Amniotic epithelial cell (primary cell): ENCODE results near the gene FKBP1A.
A peak's percentile ranks its signal among the peaks of the same experiment; 100 is the strongest.
"Not testable (repeated sequence)": the region's sequence is repeated elsewhere in the genome, so short reads cannot be mapped to it uniquely, and the experiment has no call there.

Experiments used
- DNase-seq: peaks from one replicate; pipeline ENCODE4 v3.0.0-alpha.2; 2010; ENCODE audit warnings: low read depth

The FKBP1A gene

DNA sequence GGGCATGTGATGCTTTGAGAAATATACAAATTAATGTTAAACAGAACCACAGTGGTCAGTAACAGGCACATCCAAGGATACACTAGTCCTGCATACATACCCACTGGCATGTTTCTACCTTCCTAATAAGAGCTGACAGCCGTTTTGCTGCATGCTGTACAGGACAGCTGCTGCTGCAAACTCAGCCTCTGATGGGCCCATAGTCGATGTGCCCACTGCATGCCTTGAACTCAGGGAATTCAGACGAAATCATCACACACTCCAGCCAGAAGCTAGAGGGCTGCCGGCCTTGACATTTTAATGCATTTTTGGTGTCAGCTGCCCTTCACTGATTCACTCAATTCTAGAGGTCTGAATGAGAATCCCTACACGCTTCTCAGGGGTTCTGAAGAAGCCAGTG lies 29.3 kb downstream of the FKBP1A start:
- DNase-seq: no peak

DNA sequence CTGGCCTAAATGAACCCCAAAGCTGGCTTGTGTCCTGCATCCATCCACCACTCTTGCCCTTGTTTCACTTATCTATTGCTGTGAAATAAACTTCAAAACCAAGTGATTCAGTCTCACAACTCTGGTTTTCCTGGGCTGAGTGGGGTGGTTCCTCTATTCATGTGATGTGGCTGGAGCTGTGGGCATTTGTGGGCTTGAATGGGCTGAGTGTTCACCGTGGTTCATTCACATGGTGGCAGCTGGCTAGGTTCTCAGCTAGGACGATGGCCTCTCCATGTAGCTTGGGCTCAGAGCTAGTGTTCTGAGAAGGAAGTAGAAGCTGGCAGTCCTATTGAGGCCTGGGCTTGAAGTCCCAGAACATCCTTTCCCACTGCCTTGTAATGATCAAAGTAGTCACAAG lies 30.4 kb downstream of the FKBP1A start:
- DNase-seq: no peak

DNA sequence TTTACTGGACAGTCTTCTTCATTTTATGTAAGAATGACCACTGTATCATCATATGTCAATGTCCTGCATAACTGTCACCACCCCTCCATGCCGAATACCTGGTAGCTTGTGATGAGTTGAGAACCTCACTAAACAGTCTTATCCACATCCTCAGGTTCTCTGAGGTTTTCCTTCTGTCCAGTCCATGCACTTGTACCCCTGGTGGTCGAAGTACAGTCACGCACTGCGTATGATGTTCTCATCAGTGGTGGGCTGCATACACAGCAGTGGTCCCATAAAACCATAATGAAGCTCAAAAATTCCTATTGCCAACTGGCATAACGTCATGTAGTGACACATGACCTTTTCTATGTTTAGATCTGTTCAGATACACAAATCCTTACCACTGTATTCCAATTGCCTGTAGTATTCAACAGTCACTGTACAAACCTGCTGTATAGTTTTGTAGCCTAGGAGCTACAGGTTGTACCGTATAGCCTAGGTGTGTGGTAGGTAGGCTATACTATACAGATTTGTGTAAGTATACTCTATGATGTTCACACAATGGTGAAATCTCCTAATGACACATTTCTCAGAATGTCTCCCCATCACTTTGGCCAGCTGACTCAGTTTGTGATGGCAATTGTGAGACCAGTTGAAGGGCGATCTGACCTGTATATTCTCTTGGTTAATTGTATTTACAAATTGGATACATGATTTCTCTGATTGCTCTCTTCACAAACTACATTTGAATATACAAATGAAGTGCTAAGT lies 32.6 kb downstream of the FKBP1A start:
- no peak for DNase-seq

GRCh38 chr20:1357921-1358671 lies 34.8 kb downstream of the FKBP1A start:
- DNase-seq: peak; percentile 86

GRCh38 chr20:1353956-1354355 lies 38.9 kb downstream of the FKBP1A start:
- DNase-seq: no peak

DNA sequence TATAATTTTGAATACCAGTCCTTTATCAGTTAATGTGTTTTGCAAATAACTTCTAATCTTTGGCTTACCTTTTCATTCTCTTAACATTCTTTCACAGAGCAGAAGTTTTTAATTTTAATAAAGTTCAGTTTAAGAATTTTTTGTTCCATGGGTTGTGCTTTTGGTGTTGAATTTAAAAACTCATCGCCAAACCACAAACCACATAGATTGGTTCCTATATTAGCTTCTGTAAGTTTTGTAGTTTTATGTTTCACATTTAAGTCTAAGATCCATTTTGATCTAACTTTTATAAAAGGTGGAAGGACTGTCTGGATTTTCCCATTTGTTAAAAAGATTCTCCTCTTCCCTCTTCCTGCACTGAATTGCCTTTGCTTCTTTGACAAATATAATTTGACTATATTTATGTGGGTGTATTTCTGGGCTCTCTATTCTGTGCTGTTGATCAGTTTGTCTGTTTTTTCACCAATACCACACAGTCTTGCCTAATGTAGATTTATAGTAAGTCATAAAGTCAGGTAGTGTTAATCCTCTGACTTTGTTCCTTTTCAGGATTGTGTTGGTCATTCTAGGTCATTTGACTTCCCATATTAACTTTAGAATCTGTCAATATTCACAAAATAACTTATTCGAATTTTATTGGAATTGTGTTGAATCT lies 46.4 kb downstream of the FKBP1A start:
- DNase-seq: no peak

DNA sequence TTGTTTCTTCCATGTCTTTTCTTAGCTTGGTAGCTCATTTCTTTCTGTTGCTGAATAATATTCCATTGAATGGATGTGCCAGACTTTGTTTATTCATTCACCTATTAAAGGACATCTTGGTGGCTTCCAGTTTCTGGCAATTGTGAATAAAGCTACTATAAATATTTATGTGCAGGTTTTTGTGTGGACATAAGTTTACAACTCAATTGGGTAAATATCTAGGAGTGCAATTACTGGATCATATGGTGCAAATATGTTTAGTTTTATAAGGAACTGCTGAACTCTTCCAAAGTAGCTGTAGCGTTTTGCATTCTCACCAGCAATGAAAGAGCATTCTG lies 47.1 kb downstream of the FKBP1A start:
- no peak for DNase-seq

DNA sequence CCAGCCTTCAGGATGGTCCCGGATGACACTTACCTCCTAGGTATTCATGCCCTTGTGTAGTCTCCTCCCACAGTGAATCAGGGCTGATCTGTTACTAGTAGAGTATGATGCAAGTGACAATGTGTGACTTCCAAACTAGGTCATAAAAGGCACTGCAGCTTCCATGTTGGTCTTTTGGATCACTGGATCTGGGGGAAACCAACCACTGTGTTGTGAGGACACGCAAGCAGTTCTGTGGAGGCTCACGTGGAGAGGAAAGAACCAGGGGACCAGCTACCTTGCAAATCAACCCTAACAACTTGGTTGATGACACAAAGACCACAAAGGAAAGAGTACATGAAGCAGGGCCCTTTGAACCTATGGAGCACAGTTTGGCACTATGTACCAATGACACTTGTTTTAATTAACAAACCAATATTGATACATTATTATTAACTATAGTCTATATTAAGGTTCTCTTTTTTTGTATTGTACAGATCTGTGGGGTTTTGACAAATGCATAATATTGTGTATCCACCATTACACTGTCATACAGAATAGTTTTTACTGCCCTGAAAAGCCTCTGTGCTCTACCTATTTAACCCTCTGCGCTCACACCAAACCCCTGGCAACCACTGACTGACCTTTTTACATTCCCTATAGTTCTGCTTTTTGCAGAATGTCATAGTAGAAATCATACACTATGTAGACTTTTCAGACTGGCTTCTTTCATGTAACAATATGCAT lies 47.7 kb downstream of the FKBP1A start:
- DNase-seq: no peak

GRCh38 chr20:1343446-1344124 lies 49.3 kb downstream of the FKBP1A start:
- DNase-seq: not testable (repeated sequence)

GRCh38 chr20:1341561-1342265 lies 51.1 kb downstream of the FKBP1A start:
- DNase-seq: peak; percentile 73

DNA sequence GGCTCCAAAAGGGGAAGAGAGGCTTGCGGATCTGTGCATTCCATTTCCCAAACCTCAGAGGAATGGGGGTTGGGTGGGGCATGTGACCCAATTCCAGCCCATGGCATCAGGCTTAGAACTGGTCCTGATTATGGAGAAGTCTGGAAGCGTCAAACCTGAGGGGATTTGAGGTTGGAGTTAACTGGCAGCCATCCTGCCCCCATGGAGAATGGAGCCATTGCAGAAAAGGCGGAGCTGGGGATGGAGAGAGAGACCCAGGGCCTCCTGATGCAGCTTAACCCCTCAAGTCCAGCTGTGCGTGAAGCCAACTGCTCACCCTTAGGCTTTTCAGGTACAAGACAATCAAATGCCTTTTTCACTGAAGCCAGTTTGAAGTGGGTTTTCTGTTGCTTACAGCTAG lies 54.1 kb downstream of the FKBP1A start:
- no peak for DNase-seq

DNA sequence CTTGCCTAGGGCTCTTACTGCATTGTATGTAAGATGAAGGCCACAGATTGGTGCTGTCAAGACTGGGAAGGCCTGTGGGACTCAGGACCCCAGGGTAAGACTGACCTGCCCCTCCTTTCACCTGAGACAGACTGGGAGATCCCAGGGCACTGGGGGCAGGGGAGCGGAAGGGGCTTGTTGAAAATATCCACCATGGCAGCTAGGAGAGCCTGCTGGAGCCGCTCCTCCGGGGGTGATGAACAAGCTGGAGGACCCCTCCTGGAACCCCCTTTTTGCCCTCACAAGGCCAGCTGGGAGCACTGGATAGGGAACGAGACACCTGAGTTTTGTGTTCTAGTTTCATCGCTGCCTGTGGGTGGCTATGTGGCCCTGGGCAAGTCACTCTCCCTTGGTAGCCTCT lies 54.8 kb downstream of the FKBP1A start:
- no peak for DNase-seq

- no peak for DNase-seq
These were observed 55.4 kb downstream of the FKBP1A start for GRCh38 chr20:1337441-1337840.

GRCh38 chr20:1336699-1337367 lies 56.0 kb downstream of the FKBP1A start:
- peak; percentile 20 for DNase-seq

GRCh38 chr20:1335961-1336698 lies 56.7 kb downstream of the FKBP1A start:
- no peak for DNase-seq

GRCh38 chr20:1334761-1335160 lies 58.1 kb downstream of the FKBP1A start:
- DNase-seq: peak; percentile 22

DNA sequence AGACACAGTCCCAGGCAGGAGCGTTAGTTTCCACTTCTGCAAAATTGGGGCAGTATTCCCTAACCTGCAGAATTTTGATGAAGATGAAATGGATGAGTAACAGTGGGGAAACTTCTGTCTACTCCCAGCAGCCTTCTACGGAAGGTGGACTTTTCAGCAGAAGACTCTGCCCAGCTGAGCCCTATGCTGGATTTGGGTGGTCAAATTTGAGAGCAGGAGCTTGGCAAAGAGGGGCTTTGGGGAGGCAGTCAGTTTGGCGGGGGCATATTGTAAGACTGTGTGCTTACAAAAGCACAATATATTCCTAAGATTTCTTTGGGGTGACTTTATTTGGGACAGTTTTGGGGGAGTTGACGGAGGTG lies 58.5 kb downstream of the FKBP1A start:
- DNase-seq: no peak

DNA sequence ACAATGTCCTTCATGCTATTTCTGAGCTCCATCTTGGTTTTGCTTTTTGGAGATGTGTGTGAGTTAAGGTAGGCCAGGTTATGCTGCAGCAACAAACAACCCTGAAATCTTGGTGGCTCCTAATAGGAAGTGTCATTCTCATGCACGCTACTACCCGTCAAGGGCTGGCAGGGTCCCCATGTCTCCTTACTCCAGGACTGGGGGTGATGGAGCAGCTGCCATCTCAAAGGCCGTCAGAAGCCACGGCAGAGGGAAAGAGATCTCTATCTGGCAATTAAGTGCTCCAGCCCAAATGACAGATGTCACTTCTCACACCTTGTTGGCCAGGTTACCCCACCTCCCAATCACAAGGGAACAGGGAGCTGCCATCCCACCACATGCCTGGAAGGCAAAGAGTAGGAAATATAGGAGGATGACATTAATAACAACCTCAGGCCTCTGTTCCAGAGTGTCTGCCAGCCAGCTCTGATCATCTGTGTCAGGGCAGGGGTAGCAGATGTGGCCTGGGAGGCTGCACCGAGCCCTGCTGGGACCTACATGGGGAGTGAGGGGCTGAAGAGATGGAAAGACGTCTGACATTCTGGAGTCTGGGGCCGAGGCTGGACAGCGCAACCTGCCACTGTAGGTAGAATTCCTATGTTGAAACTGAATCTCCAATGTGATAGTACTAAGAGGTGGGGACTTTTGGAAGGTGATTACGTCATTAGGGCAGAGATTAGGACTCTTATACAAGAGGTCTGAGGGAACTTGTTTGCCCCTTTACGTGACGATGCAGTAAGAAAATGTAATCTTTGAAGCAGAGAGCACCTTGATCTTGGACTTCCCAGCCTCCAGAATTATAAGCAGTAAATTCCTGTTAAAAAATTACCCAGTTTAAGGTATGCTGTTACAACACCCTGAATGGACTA lies 59.1 kb downstream of the FKBP1A start:
- no peak for DNase-seq

DNA sequence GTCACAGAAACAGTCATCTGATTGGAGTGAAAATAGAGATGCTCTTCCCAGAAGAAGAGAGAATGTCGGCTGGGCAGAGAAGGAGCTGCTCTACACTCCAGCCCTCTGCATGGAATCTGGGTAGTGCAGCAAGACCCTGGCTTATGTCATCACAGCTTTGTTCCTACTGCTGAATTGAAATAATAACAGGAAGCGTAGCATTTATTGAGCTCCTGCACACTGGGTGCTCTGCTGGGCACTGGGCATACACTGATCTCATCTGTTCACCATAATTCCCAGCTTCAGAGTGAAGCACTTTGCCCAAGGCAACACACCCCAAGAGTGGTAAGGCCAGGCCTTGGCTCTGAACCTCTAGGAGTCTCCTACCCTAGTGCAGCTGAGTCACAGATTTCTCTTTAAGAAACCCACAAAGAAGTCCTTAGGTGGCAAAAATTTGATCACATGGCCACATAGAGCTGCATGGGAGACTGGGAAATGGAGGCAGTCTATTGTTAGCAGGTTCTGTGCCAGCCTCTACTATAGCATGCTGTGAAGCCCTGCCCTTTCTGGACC lies 60.0 kb downstream of the FKBP1A start:
- no peak for DNase-seq
